ENCODE data around the gene GSTA4.
"Not testable (repeated sequence)": the region's sequence is repeated elsewhere in the genome, so short reads cannot be mapped to it uniquely, and the experiment has no call there.

Gene GSTA4

DNA sequence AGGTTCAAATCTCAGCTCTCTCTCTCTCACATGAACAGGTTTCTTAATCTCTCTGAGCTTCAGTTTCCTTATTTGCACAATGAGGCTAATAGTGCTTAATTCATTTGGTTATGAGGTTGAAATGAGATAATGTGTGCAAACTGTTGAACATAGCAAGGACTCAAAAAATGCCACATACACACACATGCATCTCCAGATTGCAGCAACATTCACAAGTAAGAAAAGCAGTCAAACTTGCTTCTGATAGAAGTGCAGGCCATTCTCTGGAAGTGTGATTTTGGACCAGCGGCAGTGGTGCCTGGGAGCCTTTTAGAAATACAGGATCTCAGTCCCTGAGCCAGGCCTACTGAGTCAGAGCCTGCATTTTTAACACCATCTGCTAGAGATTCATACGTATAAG lies 25.7 kb downstream of the GSTA4 start:
- no peak for DNase-seq

DNA sequence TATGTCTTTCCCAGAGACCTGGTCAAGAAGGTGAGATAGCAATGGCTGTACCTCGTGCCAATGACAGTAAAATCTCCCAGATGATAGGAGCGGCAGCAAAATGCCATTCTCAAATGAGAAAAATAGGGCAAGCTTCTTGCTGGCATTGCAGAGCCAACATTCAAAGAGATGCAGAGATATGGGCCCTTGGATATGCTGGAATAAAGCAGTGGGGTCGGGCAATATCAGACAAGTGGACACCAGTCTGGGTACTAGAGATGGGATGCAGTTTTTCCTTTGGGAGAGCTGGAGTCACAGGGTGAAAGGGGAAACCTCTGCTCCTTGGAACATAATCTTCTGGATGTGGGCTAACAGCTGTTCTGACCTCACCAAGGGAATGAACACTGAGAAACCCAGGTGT lies 29.0 kb downstream of the GSTA4 start:
- DNase-seq, result no peak

DNA sequence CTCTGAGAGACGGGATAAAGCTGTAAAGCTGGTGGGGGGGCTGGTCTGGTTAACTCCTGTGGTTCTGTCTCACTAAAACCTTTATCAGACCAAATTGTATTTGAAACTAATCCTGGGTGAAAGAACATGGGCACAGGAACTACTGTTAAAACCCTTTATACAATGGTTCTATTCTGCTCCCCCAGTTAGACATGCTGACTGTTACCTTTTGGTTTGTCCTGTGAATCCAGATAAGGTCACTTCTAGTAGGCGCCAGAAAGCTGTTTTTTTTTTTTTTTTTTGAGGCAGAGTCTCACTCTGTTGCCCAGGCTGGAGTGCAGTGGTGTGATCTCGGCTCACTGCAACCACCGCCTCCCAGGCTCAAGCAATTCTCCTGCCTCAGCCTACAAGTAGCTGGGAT lies 29.7 kb downstream of the GSTA4 start:
- no peak for DNase-seq

DNA sequence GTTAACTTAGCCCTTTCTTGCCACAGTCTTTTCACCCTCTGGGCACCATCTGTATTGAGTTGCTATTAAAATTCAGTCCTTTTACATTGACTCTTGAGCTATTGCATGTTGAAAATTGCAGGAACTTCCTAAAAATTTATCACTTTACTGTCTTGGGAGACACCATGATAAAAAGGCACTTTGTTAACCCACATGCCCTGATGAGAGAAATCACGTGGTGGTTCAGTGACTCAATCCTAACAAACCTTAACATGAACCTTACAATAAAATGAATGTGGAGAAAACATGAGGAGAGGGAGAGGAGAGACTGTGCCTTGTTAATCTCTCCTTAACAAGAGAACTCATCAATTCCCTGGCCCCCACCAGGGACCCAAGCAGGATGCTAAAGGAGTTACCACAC lies 30.8 kb downstream of the GSTA4 start:
- DNase-seq, result no peak

DNA sequence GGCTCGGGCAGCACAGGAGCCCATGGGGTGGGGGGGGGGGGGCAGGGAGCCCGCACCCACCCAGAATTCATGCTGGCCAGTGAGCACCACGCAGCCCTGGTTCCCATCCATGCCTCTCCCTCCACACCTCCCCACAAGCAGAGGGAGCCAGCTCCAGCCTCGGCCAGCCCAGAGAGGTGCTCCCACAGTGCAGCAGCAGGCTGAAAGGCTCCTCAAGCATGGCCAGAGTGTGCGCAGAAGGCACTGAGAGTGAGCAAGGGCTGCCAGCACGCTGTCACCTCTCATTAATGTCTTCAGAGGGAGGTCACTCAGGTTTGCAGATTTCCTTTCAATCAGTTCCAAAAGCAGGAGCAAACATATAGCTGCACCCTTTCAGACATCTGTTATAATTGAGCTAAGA lies 32.4 kb downstream of the GSTA4 start:
- DNase-seq, result no peak

DNA sequence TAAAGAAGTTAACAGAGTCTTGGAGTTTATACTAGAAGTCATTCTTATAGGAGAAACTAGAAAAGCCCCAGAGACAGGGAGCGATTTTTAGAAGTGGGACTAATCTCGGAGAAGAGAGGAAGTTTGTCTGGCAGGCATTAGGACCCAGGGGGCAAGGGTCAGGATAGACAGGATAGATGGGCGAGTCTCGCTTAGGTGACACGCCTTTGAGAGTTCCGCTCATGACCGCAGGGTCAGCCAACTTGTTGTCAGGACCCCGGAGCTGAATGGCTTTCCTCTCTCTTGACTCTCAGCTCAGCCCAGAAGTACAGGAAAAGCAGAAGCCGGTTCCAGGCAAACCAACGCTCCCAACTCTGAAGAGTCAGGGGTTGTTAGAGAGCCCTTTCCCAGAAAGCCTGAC lies 34.1 kb downstream of the GSTA4 start:
- DNase-seq, result not testable (repeated sequence)

DNA sequence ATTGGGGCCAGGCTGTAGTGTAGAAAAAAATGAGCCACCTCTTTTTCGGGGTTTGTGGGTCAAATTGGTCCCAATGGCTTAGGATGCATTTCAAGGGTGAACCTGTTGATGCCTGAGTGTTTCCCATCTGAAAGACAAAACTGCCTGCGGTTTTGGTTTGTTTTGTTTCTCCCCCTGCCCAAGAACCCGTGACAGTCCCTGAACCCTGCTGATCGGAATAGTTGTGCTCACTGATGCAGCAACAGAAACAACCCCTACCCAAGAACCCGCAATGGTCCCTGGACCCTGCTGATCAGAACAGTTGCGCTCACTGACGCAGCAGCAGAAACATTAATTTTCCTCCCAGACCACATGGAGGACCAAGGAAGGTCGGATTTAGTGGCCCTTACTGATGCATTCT lies 34.9 kb downstream of the GSTA4 start:
- not testable (repeated sequence) for DNase-seq

DNA sequence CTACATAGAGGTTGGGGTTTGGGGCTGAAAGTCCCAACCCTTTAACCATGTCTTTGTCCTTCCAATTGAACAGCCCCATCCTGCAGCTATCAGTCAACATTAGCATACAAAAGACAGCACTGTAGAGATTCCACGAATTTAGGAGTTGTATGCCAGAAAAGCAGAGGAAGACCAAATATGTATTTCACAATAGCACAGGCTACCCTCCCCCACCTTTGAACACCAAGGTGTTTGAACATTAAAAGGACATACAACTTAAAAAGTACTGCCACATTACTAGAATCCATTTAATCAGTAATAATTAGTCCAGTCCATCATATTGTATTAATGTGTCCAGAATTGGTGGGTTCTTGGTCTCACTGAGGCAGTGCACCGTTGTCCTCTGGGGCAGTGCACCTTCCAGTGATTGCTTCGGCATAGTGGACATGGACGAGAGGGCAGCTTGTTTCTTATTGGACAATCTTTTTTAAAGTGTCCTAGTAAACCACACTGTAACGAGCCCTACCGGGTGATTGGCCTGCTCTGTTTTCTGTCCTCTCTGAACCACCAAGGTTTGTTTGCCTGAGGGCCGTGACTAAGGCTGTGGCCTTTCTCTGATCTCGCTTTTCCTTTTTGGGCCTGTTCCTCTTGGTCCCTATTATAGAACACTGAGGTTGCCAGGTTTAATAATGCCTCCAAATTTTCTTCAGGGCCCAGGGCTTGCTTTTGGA lies 36.4 kb downstream of the GSTA4 start:
- DNase-seq, result no peak

DNA sequence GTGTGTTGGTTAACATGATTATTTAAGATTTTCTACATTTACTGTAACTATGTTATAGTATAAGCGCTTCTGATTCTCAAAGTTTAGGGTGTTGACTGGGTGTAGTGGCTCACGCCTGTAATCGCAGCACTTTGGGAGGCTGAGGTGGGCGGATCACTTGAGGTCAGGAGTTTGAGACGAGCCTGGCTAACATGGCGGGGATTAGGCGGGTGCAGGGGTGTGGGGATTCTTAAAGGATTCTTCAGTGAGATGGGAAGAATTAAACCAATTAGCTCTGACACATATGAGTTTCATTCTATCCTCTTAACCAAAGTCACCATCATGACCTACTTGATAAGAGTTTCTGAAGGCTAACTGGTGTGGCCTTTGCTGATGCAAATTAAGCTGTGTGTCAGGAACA lies 39.2 kb downstream of the GSTA4 start:
- no peak for DNase-seq

DNA sequence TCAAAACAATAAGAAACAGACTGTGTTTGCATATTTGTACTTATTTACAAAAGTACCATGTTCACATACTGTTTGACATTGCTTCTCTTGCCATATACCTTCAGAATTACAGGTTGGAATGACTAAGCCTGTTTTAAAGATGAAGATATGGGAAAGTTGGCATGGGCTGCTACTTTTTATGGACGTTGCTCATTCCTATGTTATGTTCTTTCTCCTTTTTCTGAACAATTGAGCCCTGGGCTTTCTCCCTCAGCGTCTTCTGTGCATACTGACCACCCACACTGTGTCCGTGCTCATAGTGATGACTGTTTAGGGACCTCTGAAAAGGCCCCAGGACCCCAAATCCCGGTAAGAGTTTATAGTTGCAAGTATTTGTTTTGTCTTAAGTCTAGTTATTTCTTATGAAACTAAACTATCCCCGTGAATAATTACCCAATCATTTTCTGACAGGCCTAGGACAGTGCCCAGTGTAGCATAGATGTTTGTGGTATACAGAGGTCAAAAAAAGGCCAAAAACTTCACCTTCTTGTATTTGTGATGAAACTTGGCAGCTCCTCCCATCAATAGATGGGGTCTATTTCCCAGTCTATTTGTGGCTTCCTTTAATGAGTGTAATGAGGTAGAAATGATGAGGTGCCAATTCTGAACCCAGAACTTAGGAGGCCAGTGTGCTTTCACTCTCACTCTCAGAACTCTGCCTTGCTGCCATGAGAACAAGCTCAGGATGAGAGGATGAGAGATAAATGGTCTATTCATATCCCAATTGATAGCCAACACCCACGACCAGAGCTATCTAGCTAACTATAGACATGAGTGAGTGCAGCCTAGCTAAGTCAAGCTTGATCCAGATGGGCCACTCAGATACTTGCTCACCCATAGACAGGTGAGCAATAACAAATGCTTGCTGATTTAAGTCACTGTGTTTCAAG lies 40.9 kb downstream of the GSTA4 start:
- no peak for DNase-seq

DNA sequence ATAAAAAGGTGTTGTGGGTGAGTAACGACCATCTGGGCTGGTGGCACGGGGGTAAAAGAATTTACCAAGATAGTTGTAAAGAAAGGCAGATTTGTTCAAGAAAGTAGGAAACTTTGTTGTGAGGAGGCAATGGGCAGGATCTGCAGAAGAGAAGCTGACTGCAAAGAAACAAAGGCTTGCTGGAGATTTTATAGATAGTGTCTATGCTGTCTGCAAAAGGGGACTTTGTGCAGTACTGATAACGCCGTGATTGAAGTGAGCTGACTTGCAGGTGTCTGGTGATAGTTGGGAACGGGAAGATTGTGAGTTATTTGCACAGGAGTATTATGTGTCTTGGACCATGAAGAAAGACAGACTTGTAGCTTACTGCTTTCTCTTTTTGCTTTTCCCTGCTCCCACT lies 48.8 kb downstream of the GSTA4 start:
- no peak for DNase-seq

DNA sequence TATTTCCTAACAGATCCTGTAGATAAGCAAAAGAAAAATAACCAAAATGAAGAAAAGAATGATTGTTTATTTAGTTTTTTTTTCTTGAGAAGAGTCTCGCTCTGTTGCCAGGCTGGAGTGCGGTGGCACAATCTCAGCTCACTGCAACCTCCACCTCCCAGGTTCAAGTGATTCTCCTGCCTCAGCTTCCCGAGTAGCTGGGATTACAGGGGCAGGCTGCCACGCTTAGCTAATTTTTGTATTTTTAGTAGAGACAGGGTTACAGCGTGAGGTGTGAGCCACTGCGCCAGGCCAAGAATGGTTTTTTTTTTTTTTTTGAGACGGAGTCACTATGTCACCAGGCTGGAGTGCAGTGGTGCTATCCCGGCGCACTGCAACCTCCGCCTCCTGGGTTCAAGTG lies 52.3 kb downstream of the GSTA4 start:
- not testable (repeated sequence) for DNase-seq

DNA sequence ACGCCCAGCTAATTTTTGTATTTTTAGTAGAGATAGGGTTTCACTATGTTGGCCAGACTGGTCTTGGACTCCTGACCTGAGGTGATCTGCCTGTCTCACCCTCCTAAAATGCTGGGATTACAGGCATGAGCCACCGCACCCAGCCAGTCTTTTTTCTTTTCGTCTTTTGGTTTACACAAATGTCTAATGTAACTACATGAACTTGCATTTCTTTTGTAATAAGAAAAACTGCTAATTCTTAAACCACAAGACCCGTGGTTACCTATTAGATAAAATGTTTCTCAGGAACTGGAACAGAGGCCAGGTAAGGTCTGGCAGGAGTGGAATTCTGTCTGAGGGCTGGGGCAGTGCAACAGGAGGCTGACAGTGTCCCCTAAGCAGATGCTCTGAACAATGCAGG lies 52.9 kb downstream of the GSTA4 start:
- no peak for DNase-seq

DNA sequence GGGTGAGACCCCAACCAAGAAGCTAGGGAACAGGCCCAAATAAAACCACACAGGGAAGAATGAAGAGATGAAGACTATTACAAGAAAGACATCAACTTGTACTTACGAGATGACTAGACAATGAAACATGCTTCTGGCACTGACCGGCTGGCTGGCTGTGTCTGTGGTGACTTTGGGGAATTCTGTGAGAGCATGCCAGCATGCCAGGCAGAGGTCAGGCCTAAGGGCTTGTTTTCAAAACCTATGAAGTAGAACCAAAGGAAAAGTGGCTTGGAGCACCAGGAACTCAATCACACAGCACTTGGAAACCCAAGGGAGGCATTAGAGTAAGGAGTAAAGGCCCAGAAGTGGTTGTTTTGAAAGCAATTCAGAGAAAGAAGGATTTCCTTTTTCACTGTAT lies 57.2 kb downstream of the GSTA4 start:
- DNase-seq, result peak; percentile 48

DNA sequence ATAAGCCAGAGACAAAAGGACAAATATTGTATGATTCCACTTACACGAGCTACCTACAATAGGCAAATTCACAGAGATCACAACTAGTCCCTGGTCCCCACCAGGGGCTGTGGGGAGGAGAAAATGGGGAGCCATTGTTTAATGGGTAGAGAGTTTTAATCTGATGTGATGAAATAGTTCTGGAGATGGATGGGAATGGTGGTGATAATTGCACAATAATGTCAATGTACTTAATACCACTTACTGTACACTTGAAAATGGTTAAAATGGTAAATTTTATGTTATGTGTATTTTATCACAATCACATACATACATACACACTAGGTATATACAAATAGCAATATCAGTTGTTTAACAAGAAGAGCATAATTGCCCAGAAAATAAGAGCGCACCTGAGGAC lies 61.3 kb downstream of the GSTA4 start:
- no peak for DNase-seq

DNA sequence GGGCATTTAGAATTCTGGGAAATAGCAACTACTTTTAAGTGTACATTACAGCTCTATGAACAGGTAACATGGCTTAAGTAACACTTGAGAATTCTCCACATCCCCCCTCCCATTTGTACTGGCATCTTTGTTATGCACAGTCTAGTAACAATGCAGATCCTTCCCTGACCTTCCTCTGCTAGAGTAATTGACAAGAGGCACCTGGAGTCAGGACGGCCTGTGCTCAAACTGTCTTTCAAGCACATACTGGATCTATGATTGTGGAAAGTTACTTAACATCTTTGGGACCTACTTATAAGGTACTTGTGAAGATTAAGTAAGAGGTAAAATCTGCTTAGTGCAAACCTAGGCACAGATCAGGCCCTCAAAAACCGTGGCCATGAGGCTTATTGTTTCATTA lies 63.7 kb downstream of the GSTA4 start:
- DNase-seq, result peak; percentile 50

DNA sequence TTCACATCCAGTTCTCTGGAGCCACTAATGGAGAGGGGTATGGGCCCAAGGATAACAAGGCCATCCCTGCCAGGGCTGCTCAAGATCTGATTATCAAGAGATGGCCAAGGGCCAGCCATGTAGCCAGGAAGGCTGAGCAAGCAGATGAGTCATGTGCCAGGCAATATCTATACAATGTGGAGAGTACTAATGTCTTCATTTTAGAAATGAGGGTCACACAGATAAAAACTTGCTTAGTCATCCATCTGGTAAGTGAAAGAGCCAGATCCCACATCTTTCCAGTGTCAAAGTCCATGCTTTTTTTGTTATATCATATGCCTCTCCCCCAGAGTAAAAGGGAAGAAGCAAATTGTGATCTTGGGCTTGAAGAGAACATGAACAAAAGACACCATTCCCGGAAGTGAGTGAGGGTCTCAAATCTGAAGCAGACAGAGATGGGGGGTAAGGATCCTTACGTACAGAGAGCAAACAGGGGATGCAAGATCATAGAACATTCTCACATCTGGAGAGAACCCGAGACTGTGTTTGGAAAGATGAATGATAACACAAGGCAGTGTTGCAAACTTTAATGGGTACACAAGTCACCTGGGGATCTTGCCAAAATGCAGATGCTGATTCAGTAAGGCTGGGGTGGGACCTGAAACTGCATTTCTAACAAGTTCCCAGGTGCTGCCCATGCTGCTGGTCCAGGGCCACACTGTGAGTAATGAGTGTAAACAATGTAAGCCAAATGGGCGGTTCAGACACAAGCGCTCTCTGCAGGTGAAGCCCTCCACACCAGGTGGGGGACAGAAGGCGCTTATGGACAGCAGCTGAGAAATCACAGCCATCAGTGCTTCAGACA lies 65.5 kb downstream of the GSTA4 start:
- DNase-seq, result no peak
